Fibroblast of skin of abdomen (primary cell): ENCODE measurements around the gene PSMG4.
A peak's percentile ranks its signal among the peaks of the same experiment; 100 is the strongest.
"Not testable (repeated sequence)": the region's sequence is repeated elsewhere in the genome, so short reads cannot be mapped to it uniquely, and the experiment has no call there.

Experiments used
- DNase-seq: peaks from one replicate; pipeline ENCODE4 v3.0.0-alpha.2; 2013

PSMG4 gene

GRCh38 chr6:3230900-3231246 is 27.9 kb upstream of the PSMG4 start:
- peak; percentile 67 for DNase-seq

- DNase-seq, result peak; percentile 85
Measured at GRCh38 chr6:3231247-3232016, 27.3 kb upstream of the PSMG4 start.

GRCh38 chr6:3232017-3232945 is 26.5 kb upstream of the PSMG4 start:
- DNase-seq, result no peak

- DNase-seq, result no peak
Measured at GRCh38 chr6:3233321-3233720, 25.4 kb upstream of the PSMG4 start.

GRCh38 chr6:3233904-3234303 is 24.8 kb upstream of the PSMG4 start:
- DNase-seq, result no peak

GRCh38 chr6:3235486-3235885 is 23.3 kb upstream of the PSMG4 start:
- DNase-seq, result no peak

GRCh38 chr6:3236005-3236404 is 22.7 kb upstream of the PSMG4 start:
- DNase-seq, result no peak

- DNase-seq, result no peak
Measured at GRCh38 chr6:3237761-3238662, 20.7 kb upstream of the PSMG4 start.

GRCh38 chr6:3239110-3239830 is 19.5 kb upstream of the PSMG4 start:
- no peak for DNase-seq

- DNase-seq, result no peak
Measured at GRCh38 chr6:3240595-3240994, 18.2 kb upstream of the PSMG4 start.

- not testable (repeated sequence) for DNase-seq
Measured at GRCh38 chr6:3241745-3242144, 17.0 kb upstream of the PSMG4 start.

- no peak for DNase-seq
Measured at GRCh38 chr6:3242768-3243167, 16.0 kb upstream of the PSMG4 start.

- no peak for DNase-seq
Measured at GRCh38 chr6:3244003-3244831, 14.5 kb upstream of the PSMG4 start.

GRCh38 chr6:3244832-3245161 is 13.9 kb upstream of the PSMG4 start:
- DNase-seq, result not testable (repeated sequence)

- DNase-seq, result no peak
Measured at GRCh38 chr6:3245216-3245615, 13.5 kb upstream of the PSMG4 start.

GRCh38 chr6:3247255-3248146 is 11.2 kb upstream of the PSMG4 start:
- DNase-seq, result peak; percentile 96

- DNase-seq, result no peak
Measured at GRCh38 chr6:3249821-3250220, 8.9 kb upstream of the PSMG4 start.

GRCh38 chr6:3250231-3250675 is 8.5 kb upstream of the PSMG4 start:
- DNase-seq, result no peak

GRCh38 chr6:3251462-3252314 is 7.1 kb upstream of the PSMG4 start:
- peak; percentile 76 for DNase-seq
